Heart right ventricle (tissue), 16 donors: ENCODE measurements around the gene ALK. TPM values are rescaled to one million over a fixed set of nuclear protein-coding genes. Genes with fewer than 3 reads are reported as not detected.

Source experiments
- ATAC-seq, 8 donors: fragments of 200-7000 bp; cut with Tn5 transposase; one replicate each; pipeline ENCODE4 v1.9.1; 2020; ENCODE audit warnings: mild to moderate bottlenecking in 8 of 8, moderate library complexity in 8 of 8, moderate number of reproducible peaks in 1 of 8
- DNase-seq, 2 donors: peaks; one replicate each; pipeline ENCODE4 v3.0.0-alpha.2; 2020
- H3K27ac ChIP-seq, 10 donors: fragments of 200-600 bp; sonication (generic) in 2 of 10; one replicate each; pipeline versions ENCODE4 v1.5.0 to v1.8.0; 2020 to 2022; ENCODE audit warnings: mild to moderate bottlenecking in 3 of 10
- H3K27me3 ChIP-seq, 7 donors: fragments of 200-600 bp; one replicate each; pipeline ENCODE4 v1.8.0; 2021 to 2022; ENCODE audit warnings: mild to moderate bottlenecking in 2 of 7
- H3K36me3 ChIP-seq, 9 donors: fragments of 200-600 bp; sonication (generic) in 1 of 9; one replicate each; pipeline versions ENCODE4 v1.5.0 to v1.8.0; 2020 to 2022; ENCODE audit warnings: mild to moderate bottlenecking in 2 of 9
- H3K4me1 ChIP-seq, 9 donors: fragments of 200-600 bp; sonication (generic) in 1 of 9; one replicate each; pipeline versions ENCODE4 v1.5.0 to v1.8.0; 2020 to 2022; ENCODE audit warnings: mild to moderate bottlenecking in 4 of 9
- H3K4me3 ChIP-seq, 10 donors: fragments of 200-600 bp; sonication (generic) in 2 of 10; one replicate each; pipeline versions ENCODE4 v1.5.0 to v1.8.0; 2020 to 2022; ENCODE audit warnings: mild to moderate bottlenecking in 7 of 10, moderate library complexity in 2 of 10
- H3K9me3 ChIP-seq, 11 donors: fragments of 200-600 bp in 10 of 11; sonication (generic) in 2 of 11; one replicate each; pipeline versions ENCODE4 v1.5.0 to v1.8.0; 2013 to 2022; ENCODE audit warnings: mild to moderate bottlenecking in 2 of 11, control low read depth in 1 of 11, moderate library complexity in 1 of 11
- CTCF ChIP-seq, 9 donors: fragments of 200-600 bp; sonication (generic) in 2 of 9; IDR thresholded peaks; one replicate each; pipeline versions ENCODE4 v1.5.0 to v1.8.0; 2021 to 2022; ENCODE audit warnings: antibody characterized with exemption in 9 of 9, mild to moderate bottlenecking in 5 of 9, moderate library complexity in 1 of 9
- WGBS, 2 donors: extraction: QIAGEN DNeasy Blood & Tissue Kit; methylation state at CpG; one replicate each; pipeline ENCODE4 v1.1.7; 2013; ENCODE audit warnings: inconsistent platforms in 1 of 2; 5-methylcytosine and 5-hydroxymethylcytosine counted together
- intact Hi-C, 10 donors: fragments of 100-400 bp; cut with DNase I; formaldehyde crosslinking; loops; one replicate each; pipeline versions ENCODE4 v1.11.1 to v1.14.2; 2022
- polyA plus RNA-seq, 2 donors: library from polyadenylated mRNA; stranded (reverse); fragments of 200-250 nt; gene quantifications; one replicate each; pipeline ENCODE4 v1.2.3, GENCODE V29; 2013
- total RNA-seq, 10 donors: library from RNA; stranded (reverse); fragmentation: NEBNext Ultra II Directional in 3 of 10; extraction: Animal tissue kit (Norgen Biotek cat#: 25700) in 3 of 10; gene quantifications; one replicate each; pipeline versions ENCODE4 v1.2.1 to v1.2.4, GENCODE V29; 2021 to 2023
- donor health status: Arrhythmogenic right ventricular cardiomyopathy.
- donor health status: ischemic (EF 13 %, LVEDD 7.1; RV severe dilation, severe dysfunction).
- donor health status: healthy with polysubstance abuse.
- donor health status: DM: no; HTN: yes; CAD: no.
- donor health status: DM: no; HTN: no; CAD: no.
- donor health status: ischemic (EF 25% LVEDD 6.9; RV normal size, moderate dysfunction).
- donor health status: ischemic (EF 25% LVEDD 5.7; RV mildly dilated, moderate dysfunction).
- donor health status: healthy.
- donor health status: DM: yes; HTN: yes; CAD: no.
- donor health status: Ischemic cardiomyopathy.
- donor health status: ischemic (EF 35%, LVEDD 5.7; RV mildly dilated, moderate dysfunction).
- donor health status: nonischemic (EF 11% LVEDD 7.7; RV severe dilation, severe dysfunction).
- donor health status: DM: yes; HTN: yes; CAD: no.
- donor health status: PGD.
- donor health status: ischemic (EF 29% LVEDD 5.4; RV normal size, mild dysfunction).
- donor health status: nonischemic (EF 23%, LVEDD 6.1; RV moderate dilation, normal function).

Gene ALK
- total and polyA plus RNA-seq, 12 donors, result 0.01 to 0.24 (median 0.08) TPM; not detected in 7

GRCh38 chr2:29242621-29243375, 678.6 kb downstream of the ALK start:
- no peak overlapping the region for H3K27ac ChIP-seq
- H3K27me3 ChIP-seq, result peaks cover 0 to 54% (median 10%) of the 10 kb centered on the region in 7 donors
- DNase-seq (no peak), ATAC-seq (no peak)
- H3K4me1 ChIP-seq, result no peaks in the 10 kb centered on the region
- no peak overlapping the region for H3K4me3 ChIP-seq
- 86 to 88% methylated on average over 9 of the region's 9 CpGs for WGBS, 2 donors
- H3K9me3 ChIP-seq, result no peaks in the 10 kb centered on the region
- no peak for TF ChIP-seq CTCF (IDR thresholded peaks at IDR 0.05)
- H3K36me3 ChIP-seq, result no peaks in the 10 kb centered on the region
- intact Hi-C loops, result no loop called here

- DNase-seq, result no peak
- H3K4me1 ChIP-seq, result no peaks in the 10 kb centered on the region
- no peak for ATAC-seq
- intact Hi-C loops, result no loop called here
- H3K9me3 ChIP-seq, result no peaks in the 10 kb centered on the region
- H3K4me3 ChIP-seq, result no peak overlapping the region
- TF ChIP-seq CTCF (IDR thresholded peaks at IDR 0.05), result no peak
- peaks cover 0 to 59% (median 16%) of the 10 kb centered on the region in 7 donors for H3K27me3 ChIP-seq
- H3K27ac ChIP-seq, result no peak overlapping the region
- no peaks in the 10 kb centered on the region for H3K36me3 ChIP-seq
- 86 to 87% methylated on average over 6 of the region's 6 CpGs for WGBS, 2 donors
Measured at GRCh38 chr2:29241955-29242565, 679.3 kb downstream of the ALK start.

GRCh38 chr2:29241341-29241740, 680.0 kb downstream of the ALK start:
- intact Hi-C loops, result no loop called here
- Histone ChIP-seq H3K27ac (no peak overlapping the region), H3K9me3 (no peaks in the 10 kb centered on the region), H3K4me1 (no peaks in the 10 kb centered on the region), H3K36me3 (no peaks in the 10 kb centered on the region), H3K27me3 (peaks cover 0 to 65% (median 16%) of the 10 kb centered on the region in 7 donors), H3K4me3 (no peak overlapping the region)
- ATAC-seq, result no peak
- DNase-seq, result no peak
- TF ChIP-seq CTCF (IDR thresholded peaks at IDR 0.05), result no peak
- WGBS, 2 donors, result 81 to 85% methylated on average over 4 of the region's 4 CpGs

- WGBS, 2 donors, result 63% methylated on average over 4 of the region's 4 CpGs
- H3K4me1 ChIP-seq, result no peaks in the 10 kb centered on the region
- DNase-seq (no peak), ATAC-seq (no peak)
- no peak overlapping the region for H3K4me3 ChIP-seq
- intact Hi-C loops, result no loop called here
- no peaks in the 10 kb centered on the region for H3K36me3 ChIP-seq
- H3K27ac ChIP-seq, result no peak overlapping the region
- H3K27me3 ChIP-seq, result peaks cover 0 to 70% (median 21%) of the 10 kb centered on the region in 7 donors
- no peak for TF ChIP-seq CTCF (IDR thresholded peaks at IDR 0.05)
- no peaks in the 10 kb centered on the region for H3K9me3 ChIP-seq
Measured at GRCh38 chr2:29240601-29241000, 680.8 kb downstream of the ALK start.
